ENCODE results near the gene ANKS3.
"Not testable (repeated sequence)": the region's sequence is repeated elsewhere in the genome, so short reads cannot be mapped to it uniquely, and the experiment has no call there.

ANKS3 gene

GRCh38 chr16:4654964-4655590, 79.0 kb downstream of the ANKS3 start:
- H3K27ac ChIP-seq = no peak overlapping the region
- peaks cover 6% of the 10 kb centered on the region; the same call in 1 of the 2 replicates for H3K27me3 ChIP-seq
- peaks cover 97% of the 10 kb centered on the region for H3K36me3 ChIP-seq

GRCh38 chr16:4654011-4654963, 79.8 kb downstream of the ANKS3 start:
- no peak overlapping the region for H3K27ac ChIP-seq
- H3K4me1 ChIP-seq = peaks cover 93% of the 10 kb centered on the region
- peaks cover 97% of the 10 kb centered on the region for H3K36me3 ChIP-seq
- H3K9me3 ChIP-seq = no peaks in the 10 kb centered on the region
- H3K9ac ChIP-seq = no peak overlapping the region
- no peak for TF ChIP-seq Cebpa-rat (IDR thresholded peaks at IDR 0.05)
- H3K4me3 ChIP-seq = no peak overlapping the region
- peaks cover 6% of the 10 kb centered on the region; the same call in 1 of the 2 replicates for H3K27me3 ChIP-seq
- H3K4me2 ChIP-seq = peak overlapping the region; percentile 9; the same call in 1 of the 2 replicates
- H4K20me1 ChIP-seq = peaks cover 100% of the 10 kb centered on the region

More at GRCh38 chr16:4654964-4655590, 79.0 kb downstream of the ANKS3 start:
- Histone ChIP-seq H3K9me3 (no peaks in the 10 kb centered on the region), H3K9ac (no peak overlapping the region), H3K4me1 (peaks cover 93% of the 10 kb centered on the region), H3K4me3 (no peak overlapping the region), H3K4me2 (peak overlapping the region; percentile 56), H4K20me1 (peaks cover 100% of the 10 kb centered on the region)
- no peak for TF ChIP-seq Cebpa-rat (IDR thresholded peaks at IDR 0.05)

GRCh38 chr16:4652561-4652960, 81.5 kb downstream of the ANKS3 start:
- Histone ChIP-seq H3K4me1 (peaks cover 80% of the 10 kb centered on the region), H4K20me1 (peaks cover 100% of the 10 kb centered on the region), H3K36me3 (peaks cover 93% of the 10 kb centered on the region), H3K4me2 (peak overlapping the region; percentile 86), H3K27ac (no peak overlapping the region), H3K4me3 (no peak overlapping the region), H3K9ac (no peak overlapping the region), H3K9me3 (no peaks in the 10 kb centered on the region), H3K27me3 (peaks cover 6% of the 10 kb centered on the region; the same call in 1 of the 2 replicates)
- no peak for TF ChIP-seq Cebpa-rat (IDR thresholded peaks at IDR 0.05)

- Histone ChIP-seq H3K9me3 (no peaks in the 10 kb centered on the region), H3K27ac (no peak overlapping the region), H3K36me3 (peaks cover 93% of the 10 kb centered on the region), H3K27me3 (peaks cover 6% of the 10 kb centered on the region; the same call in 1 of the 2 replicates), H3K4me1 (peaks cover 73% of the 10 kb centered on the region), H3K9ac (no peak overlapping the region), H3K4me2 (peak overlapping the region; percentile 86), H3K4me3 (no peak overlapping the region; the same call in 1 of the 2 replicates), H4K20me1 (peaks cover 100% of the 10 kb centered on the region)
- TF ChIP-seq Cebpa-rat (IDR thresholded peaks at IDR 0.05) = no peak
Observed at GRCh38 chr16:4651827-4652226, 82.2 kb downstream of the ANKS3 start.

GRCh38 chr16:4650443-4651074, 83.5 kb downstream of the ANKS3 start:
- peaks cover 100% of the 10 kb centered on the region for H4K20me1 ChIP-seq
- H3K4me2 ChIP-seq = peak overlapping the region; percentile 86
- peaks cover 94% of the 10 kb centered on the region for H3K36me3 ChIP-seq
- peaks cover 60% of the 10 kb centered on the region for H3K4me1 ChIP-seq
- H3K4me3 ChIP-seq, H3K9ac ChIP-seq, H3K9me3 ChIP-seq, H3K27me3 ChIP-seq, H3K27ac ChIP-seq: not testable (repeated sequence)

GRCh38 chr16:4649744-4650442, 84.2 kb downstream of the ANKS3 start:
- Histone ChIP-seq H3K9ac (no peak overlapping the region), H3K4me1 (peaks cover 54% of the 10 kb centered on the region), H3K27me3 (peaks cover 6% of the 10 kb centered on the region; the same call in 1 of the 2 replicates), H3K4me2 (peak overlapping the region; percentile 86), H3K27ac (no peak overlapping the region), H4K20me1 (peaks cover 99% of the 10 kb centered on the region), H3K4me3 (no peak overlapping the region), H3K9me3 (no peaks in the 10 kb centered on the region), H3K36me3 (peaks cover 92% of the 10 kb centered on the region)
- TF ChIP-seq Cebpa-rat (IDR thresholded peaks at IDR 0.05) = no peak

- H3K27ac ChIP-seq = no peak overlapping the region
- TF ChIP-seq Cebpa-rat (IDR thresholded peaks at IDR 0.05) = no peak
- H3K36me3 ChIP-seq = peaks cover 83% of the 10 kb centered on the region
- peaks cover 47% of the 10 kb centered on the region for H3K4me1 ChIP-seq
- no peak overlapping the region for H3K4me2 ChIP-seq
- H3K4me3 ChIP-seq = no peak overlapping the region
- H4K20me1 ChIP-seq = peaks cover 99% of the 10 kb centered on the region
- peaks cover 6% of the 10 kb centered on the region; the same call in 1 of the 2 replicates for H3K27me3 ChIP-seq
- no peaks in the 10 kb centered on the region for H3K9me3 ChIP-seq
- H3K9ac ChIP-seq = no peak overlapping the region
Observed at GRCh38 chr16:4648917-4649316, 85.2 kb downstream of the ANKS3 start.

- Histone ChIP-seq H3K36me3 (peaks cover 70% of the 10 kb centered on the region), H3K4me1 (peaks cover 34% of the 10 kb centered on the region), H3K27me3 (peaks cover 4% of the 10 kb centered on the region; the same call in 1 of the 2 replicates), H3K27ac (no peak overlapping the region), H4K20me1 (peaks cover 99% of the 10 kb centered on the region), H3K4me3 (no peak overlapping the region), H3K9ac (no peak overlapping the region), H3K9me3 (no peaks in the 10 kb centered on the region), H3K4me2 (no peak overlapping the region)
- no peak for TF ChIP-seq Cebpa-rat (IDR thresholded peaks at IDR 0.05)
Observed at GRCh38 chr16:4647644-4647980, 86.5 kb downstream of the ANKS3 start.

Data from BLaER1 (cell line).